Lower leg skin (tissue), 4 donors: ENCODE measurements around the gene WFDC2. TPM values are rescaled to one million over a fixed set of nuclear protein-coding genes. Genes with fewer than 3 reads are reported as not detected.

Experiments
- DNase-seq, 2 donors: peaks; one replicate each; pipeline ENCODE4 v3.0.0-alpha.2; 2019; ENCODE audit warnings: low spot score in 2 of 2
- H3K4me3 ChIP-seq: fragments of 200-600 bp; sonication (generic); 2 replicates; pipeline ENCODE4 v1.5.1; 2017; ENCODE audit warnings: mild to moderate bottlenecking, low read depth; ENCODE audit not compliant: poor library complexity, severe bottlenecking
- POLR2A ChIP-seq, 2 donors: fragments of 450-650 bp; IDR thresholded peaks; one replicate each; pipeline ENCODE4 v1.6.1; 2016 to 2017; ENCODE audit warnings: antibody characterized with exemption in 2 of 2, mild to moderate bottlenecking in 1 of 2, moderate library complexity in 1 of 2
- WGBS, 2 donors: methylation state at CpG; one replicate each; pipeline ENCODE4 v1.1.5; 2018; 5-methylcytosine and 5-hydroxymethylcytosine counted together
- intact Hi-C: fragments of 100-400 bp; cut with DNase I; formaldehyde crosslinking; loops from one replicate; pipeline ENCODE4 v1.15.0; 2023; ENCODE audit warnings: low total_unique reads
- total RNA-seq, 4 donors: library from RNA; depleted of rRNA; stranded (reverse); fragments of >200 nt; gene quantifications; one replicate each; pipeline ENCODE4 v1.1.0, GENCODE V29; 2016
- TF ChIP-seq, protein P1 (sequence below), 3 donors: fragments of 450-650 bp; IDR thresholded peaks; one replicate each; pipeline ENCODE4 v1.5.1; 2016; ENCODE audit warnings: antibody characterized with exemption in 3 of 3, mild to moderate bottlenecking in 3 of 3, moderate library complexity in 2 of 3

WFDC2 gene
- total RNA-seq, 4 donors from 2014 or later: 11.3 to 24.7 (median 14.5) TPM

DNA sequence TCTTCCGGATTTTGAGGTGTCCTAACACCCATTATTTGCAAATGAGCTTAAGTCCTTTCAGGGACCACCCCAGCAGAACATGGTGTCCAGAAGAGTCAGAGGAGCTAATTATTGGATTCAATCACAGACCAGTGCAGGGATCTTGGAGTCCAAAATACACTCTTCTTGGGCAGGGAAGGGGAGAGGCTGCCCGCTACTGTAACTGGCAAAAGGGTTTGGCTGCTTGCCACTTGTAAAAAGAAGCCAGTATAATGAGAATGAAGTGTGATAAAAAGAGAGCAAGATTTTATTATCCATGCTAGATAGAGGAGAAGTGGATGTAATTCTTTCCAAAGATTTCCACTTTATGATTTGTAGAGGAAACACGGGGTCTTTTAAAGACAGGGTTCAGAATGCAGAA lies 26.6 kb downstream of the WFDC2 start:
- TF ChIP-seq, protein P1, sequence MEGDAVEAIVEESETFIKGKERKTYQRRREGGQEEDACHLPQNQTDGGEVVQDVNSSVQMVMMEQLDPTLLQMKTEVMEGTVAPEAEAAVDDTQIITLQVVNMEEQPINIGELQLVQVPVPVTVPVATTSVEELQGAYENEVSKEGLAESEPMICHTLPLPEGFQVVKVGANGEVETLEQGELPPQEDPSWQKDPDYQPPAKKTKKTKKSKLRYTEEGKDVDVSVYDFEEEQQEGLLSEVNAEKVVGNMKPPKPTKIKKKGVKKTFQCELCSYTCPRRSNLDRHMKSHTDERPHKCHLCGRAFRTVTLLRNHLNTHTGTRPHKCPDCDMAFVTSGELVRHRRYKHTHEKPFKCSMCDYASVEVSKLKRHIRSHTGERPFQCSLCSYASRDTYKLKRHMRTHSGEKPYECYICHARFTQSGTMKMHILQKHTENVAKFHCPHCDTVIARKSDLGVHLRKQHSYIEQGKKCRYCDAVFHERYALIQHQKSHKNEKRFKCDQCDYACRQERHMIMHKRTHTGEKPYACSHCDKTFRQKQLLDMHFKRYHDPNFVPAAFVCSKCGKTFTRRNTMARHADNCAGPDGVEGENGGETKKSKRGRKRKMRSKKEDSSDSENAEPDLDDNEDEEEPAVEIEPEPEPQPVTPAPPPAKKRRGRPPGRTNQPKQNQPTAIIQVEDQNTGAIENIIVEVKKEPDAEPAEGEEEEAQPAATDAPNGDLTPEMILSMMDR (IDR thresholded peaks at IDR 0.05): no peak
- no peak for TF ChIP-seq POLR2A (IDR thresholded peaks at IDR 0.05)
- WGBS, 2 donors: 71 to 80% methylated on average over 3 of the region's 3 CpGs
- no peak for DNase-seq
- intact Hi-C loops: no loop called here
- H3K4me3 ChIP-seq: no peak overlapping the region

- no peak overlapping the region for H3K4me3 ChIP-seq
- intact Hi-C loops: no loop called here
- DNase-seq: no peak
- 67 to 72% methylated on average over 3 of the region's 3 CpGs for WGBS, 2 donors
- TF ChIP-seq POLR2A (IDR thresholded peaks at IDR 0.05): no peak
- TF ChIP-seq, protein P1 (IDR thresholded peaks at IDR 0.05): no peak
Observed at GRCh38 chr20:45497971-45498494, 28.5 kb downstream of the WFDC2 start.

- 72% methylated on average over 5 to 6 of the region's 6 CpGs for WGBS, 2 donors
- no peak overlapping the region for H3K4me3 ChIP-seq
- intact Hi-C loops: no loop called here
- DNase-seq: no peak
- TF ChIP-seq, protein P1 (IDR thresholded peaks at IDR 0.05): no peak
- no peak for TF ChIP-seq POLR2A (IDR thresholded peaks at IDR 0.05)
Observed at GRCh38 chr20:45500022-45500421, 30.5 kb downstream of the WFDC2 start.

DNA sequence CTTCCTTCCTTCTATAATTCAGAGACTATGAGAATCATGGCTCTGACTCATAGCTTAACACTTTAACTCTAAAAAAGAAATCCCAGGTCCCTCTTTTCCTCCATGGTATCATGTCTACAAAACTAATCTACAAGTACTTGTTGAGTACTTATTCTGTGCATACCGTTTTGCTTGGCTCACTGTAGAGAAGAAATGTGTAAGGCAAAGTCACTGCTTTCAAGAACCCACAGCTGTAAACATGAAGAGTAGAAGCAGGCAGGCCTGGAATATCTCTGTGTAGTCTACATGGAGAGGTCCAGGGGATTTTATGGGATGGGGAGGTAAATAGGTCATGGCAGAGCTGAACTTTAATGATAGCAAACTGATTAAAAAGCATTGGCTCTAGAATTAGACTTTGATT lies 32.0 kb downstream of the WFDC2 start:
- DNase-seq: no peak
- WGBS, 2 donors: 74% methylated on average over 1 of the region's 1 CpG
- intact Hi-C loops: no loop called here
- no peak for TF ChIP-seq POLR2A (IDR thresholded peaks at IDR 0.05)
- TF ChIP-seq, protein P1 (IDR thresholded peaks at IDR 0.05): no peak
- H3K4me3 ChIP-seq: no peak overlapping the region

DNA sequence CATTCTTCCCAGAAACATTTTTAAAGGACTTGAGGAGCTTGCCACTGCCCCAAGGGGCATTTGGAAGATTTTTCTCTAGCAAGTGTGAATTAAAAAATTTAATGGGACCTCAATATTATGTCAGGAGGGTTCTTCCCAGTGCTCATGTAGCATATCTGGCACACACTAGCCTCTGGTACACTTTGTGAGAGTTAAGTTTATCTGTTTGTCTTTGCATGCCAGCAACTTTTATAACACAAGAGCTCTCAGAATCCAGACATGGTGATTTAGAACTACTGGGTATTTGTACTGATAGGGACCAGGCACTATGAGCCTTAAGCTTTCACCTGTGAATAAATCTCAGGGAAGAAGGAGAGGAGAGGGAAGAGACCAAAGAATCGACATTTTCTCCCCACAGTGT lies 33.0 kb downstream of the WFDC2 start:
- DNase-seq: no peak
- no peak for TF ChIP-seq POLR2A (IDR thresholded peaks at IDR 0.05)
- TF ChIP-seq, protein P1 (IDR thresholded peaks at IDR 0.05): no peak
- WGBS, 2 donors: 44 to 54% methylated on average over 1 of the region's 1 CpG
- intact Hi-C loops: no loop called here
- no peak overlapping the region for H3K4me3 ChIP-seq

GRCh38 chr20:45503403-45503802 lies 33.9 kb downstream of the WFDC2 start:
- no peak overlapping the region for H3K4me3 ChIP-seq
- no peak for DNase-seq
- 36 to 43% methylated on average over 2 of the region's 2 CpGs for WGBS, 2 donors
- TF ChIP-seq, protein P1 (IDR thresholded peaks at IDR 0.05): no peak
- TF ChIP-seq POLR2A (IDR thresholded peaks at IDR 0.05): no peak
- intact Hi-C loops: no loop called here
